ENCODE measurements around the gene PMVK. TPM values are rescaled to one million over a fixed set of nuclear protein-coding genes. Genes with fewer than 3 reads are reported as not detected.
A peak's percentile ranks its signal among the peaks of the same experiment; 100 is the strongest.

Gene PMVK
- polyA plus RNA-seq, 3 donors = 17.2 to 43.2 (median 41.9) TPM

DNA sequence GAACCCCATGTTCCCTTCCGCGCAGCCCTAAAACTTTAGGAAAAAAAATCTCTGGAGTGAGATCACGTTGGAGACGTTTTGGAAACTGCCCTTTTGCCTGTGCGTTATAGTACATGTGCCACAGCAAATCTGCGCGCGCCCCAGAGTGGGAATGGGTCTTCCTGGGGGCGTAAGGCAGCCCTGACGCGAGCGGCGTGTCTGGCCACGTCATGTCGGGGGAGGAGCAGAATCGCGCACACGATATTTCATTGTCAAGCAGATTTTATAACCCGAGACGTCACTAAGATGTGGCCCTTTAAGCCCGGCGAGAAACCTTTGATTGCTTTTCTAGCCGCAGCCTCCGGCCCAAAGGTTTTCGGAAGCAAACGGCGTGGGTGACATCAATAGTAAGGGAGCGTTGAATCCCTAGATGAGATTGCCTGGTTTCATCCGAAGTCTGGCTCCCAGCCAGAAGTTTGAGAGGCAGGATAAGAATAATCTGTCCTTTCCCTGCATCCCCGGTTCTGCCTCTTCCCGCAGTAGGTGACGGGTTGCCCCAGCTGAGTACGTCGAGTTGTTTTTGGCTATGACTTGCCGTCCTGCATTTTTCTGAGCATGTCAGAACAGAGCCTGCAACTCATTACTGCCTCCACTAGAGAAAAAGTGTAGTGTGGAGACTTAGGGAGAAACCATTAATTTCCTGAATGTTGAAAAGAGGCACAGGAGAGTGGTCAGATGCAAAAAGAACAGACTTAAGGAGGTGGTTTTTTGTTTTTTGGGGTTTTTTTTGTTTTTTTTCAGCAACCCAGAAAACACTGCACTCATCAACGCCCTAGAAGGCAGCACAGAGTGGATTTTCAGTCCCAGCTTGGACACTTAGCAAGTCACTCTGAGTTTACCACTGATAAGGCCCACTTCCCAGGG, 817 bp upstream of the PMVK start:
- Histone ChIP-seq H3K79me2 (ENCODE audit: insufficient read depth, low read length) (peaks cover 15% of the 10 kb centered on the region), H4K20me1 (ENCODE audit: insufficient read depth, low read length) (no peaks in the 10 kb centered on the region), H3K4me1 (ENCODE audit: control insufficient read depth in 1 of 2, insufficient read depth in 2 of 2, low read length in 2 of 2) (peaks cover 36 to 49% of the 10 kb centered on the region in 2 donors), H3K9ac (ENCODE audit: insufficient read depth, low read length, poor library complexity, severe bottlenecking) (peak overlapping the region; percentile 95), H3K36me3 (replicated peaks in 1 of 2; ENCODE audit: control insufficient read depth in 1 of 2, insufficient read depth in 2 of 2, low read length in 2 of 2) (peaks cover 0 to under 1% of the 10 kb centered on the region in 2 donors), H2AFZ (ENCODE audit: insufficient read depth, low read depth, low read length, poor library complexity, severe bottlenecking) (peak overlapping the region; percentile 90), H3K4me2 (replicated peaks; ENCODE audit: extremely low read depth, low read length, poor library complexity, severe bottlenecking) (peak overlapping the region; percentile 90), H3K9me3 (replicated peaks in 1 of 2; ENCODE audit: control insufficient read depth in 1 of 2, insufficient read depth in 1 of 2, low read length in 2 of 2) (no peaks in the 10 kb centered on the region), H3K27ac (ENCODE audit: low read depth in 1 of 2, low read length in 2 of 2) (peak overlapping the region; percentile 97 to 100), H3K27me3 (ENCODE audit: control insufficient read depth in 2 of 2, insufficient read depth in 2 of 2, low read length in 2 of 2) (no peaks in the 10 kb centered on the region), H3K4me3 (replicated peaks in 1 of 3; ENCODE audit: low read depth in 2 of 3, low read length in 3 of 3) (peak overlapping the region; percentile 53 to 78 (median 76))
- intact Hi-C loops (cut with micrococcal nuclease) = loop anchor here in 1 of 2 donors (10.0 kb wide), 1 partner anchor 383 kb away; the partner anchor contains the start of gene UBE2Q1
- H3K27ac Mint-ChIP-seq = peak overlapping the region; percentile 99 to 100 (median 99)
- WGBS (ENCODE audit: insufficient coverage) = 0% methylated on average over 31 of the region's 36 CpGs
- H3K27me3 Mint-ChIP-seq (ENCODE audit: low read depth in 3 of 3) = peaks cover 0 to 2% (median 0%) of the 10 kb centered on the region in 3 donors
- TF ChIP-seq, protein P1, sequence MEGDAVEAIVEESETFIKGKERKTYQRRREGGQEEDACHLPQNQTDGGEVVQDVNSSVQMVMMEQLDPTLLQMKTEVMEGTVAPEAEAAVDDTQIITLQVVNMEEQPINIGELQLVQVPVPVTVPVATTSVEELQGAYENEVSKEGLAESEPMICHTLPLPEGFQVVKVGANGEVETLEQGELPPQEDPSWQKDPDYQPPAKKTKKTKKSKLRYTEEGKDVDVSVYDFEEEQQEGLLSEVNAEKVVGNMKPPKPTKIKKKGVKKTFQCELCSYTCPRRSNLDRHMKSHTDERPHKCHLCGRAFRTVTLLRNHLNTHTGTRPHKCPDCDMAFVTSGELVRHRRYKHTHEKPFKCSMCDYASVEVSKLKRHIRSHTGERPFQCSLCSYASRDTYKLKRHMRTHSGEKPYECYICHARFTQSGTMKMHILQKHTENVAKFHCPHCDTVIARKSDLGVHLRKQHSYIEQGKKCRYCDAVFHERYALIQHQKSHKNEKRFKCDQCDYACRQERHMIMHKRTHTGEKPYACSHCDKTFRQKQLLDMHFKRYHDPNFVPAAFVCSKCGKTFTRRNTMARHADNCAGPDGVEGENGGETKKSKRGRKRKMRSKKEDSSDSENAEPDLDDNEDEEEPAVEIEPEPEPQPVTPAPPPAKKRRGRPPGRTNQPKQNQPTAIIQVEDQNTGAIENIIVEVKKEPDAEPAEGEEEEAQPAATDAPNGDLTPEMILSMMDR (IDR thresholded peaks at IDR 0.05) = no peak
- H3K4me3 Mint-ChIP-seq = peak overlapping the region; percentile 98 to 99
- peak; percentile 80 to 96 (median 91) for DNase-seq
- peaks cover 0 to 2% (median 0%) of the 10 kb centered on the region in 7 donors for H3K9me3 Mint-ChIP-seq
- H3K4me1 Mint-ChIP-seq = peaks cover 63% of the 10 kb centered on the region
- H3K36me3 Mint-ChIP-seq = peaks cover 3% of the 10 kb centered on the region in 2 donors

GRCh38 chr1:154935749-154936554, 567 bp downstream of the PMVK start:
- Histone ChIP-seq H3K36me3 (replicated peaks in 1 of 2; ENCODE audit: control insufficient read depth in 1 of 2, insufficient read depth in 2 of 2, low read length in 2 of 2) (peaks cover 5 to 14% of the 10 kb centered on the region in 2 donors), H2AFZ (ENCODE audit: insufficient read depth, low read depth, low read length, poor library complexity, severe bottlenecking) (peak overlapping the region; percentile 90), H3K27ac (ENCODE audit: low read depth in 1 of 2, low read length in 2 of 2) (peak overlapping the region; percentile 97 to 100), H3K9me3 (replicated peaks in 1 of 2; ENCODE audit: control insufficient read depth in 1 of 2, insufficient read depth in 1 of 2, low read length in 2 of 2) (no peaks in the 10 kb centered on the region), H3K9ac (ENCODE audit: insufficient read depth, low read length, poor library complexity, severe bottlenecking) (peak overlapping the region; percentile 95), H3K4me1 (ENCODE audit: control insufficient read depth in 1 of 2, insufficient read depth in 2 of 2, low read length in 2 of 2) (peaks cover 24 to 35% of the 10 kb centered on the region in 2 donors), H3K27me3 (ENCODE audit: control insufficient read depth in 2 of 2, insufficient read depth in 2 of 2, low read length in 2 of 2) (no peaks in the 10 kb centered on the region), H3K4me3 (replicated peaks in 1 of 3; ENCODE audit: low read depth in 2 of 3, low read length in 3 of 3) (peak overlapping the region; percentile 53 to 78 (median 76)), H3K4me2 (replicated peaks; ENCODE audit: extremely low read depth, low read length, poor library complexity, severe bottlenecking) (peak overlapping the region; percentile 90), H3K79me2 (ENCODE audit: insufficient read depth, low read length) (peaks cover 15% of the 10 kb centered on the region), H4K20me1 (ENCODE audit: insufficient read depth, low read length) (no peaks in the 10 kb centered on the region)
- WGBS (ENCODE audit: insufficient coverage) = 45% methylated on average over 23 of the region's 27 CpGs
- H3K9me3 Mint-ChIP-seq = peaks cover 0 to 2% (median 0%) of the 10 kb centered on the region in 7 donors
- peaks cover 0 to 4% (median 0%) of the 10 kb centered on the region in 3 donors for H3K27me3 Mint-ChIP-seq (ENCODE audit: low read depth in 3 of 3)
- intact Hi-C loops (cut with micrococcal nuclease) = loop anchor here in 1 of 2 donors (10.0 kb wide), 1 partner anchor 381 kb away; the partner anchor contains the start of gene UBE2Q1
- peaks cover 9 to 16% of the 10 kb centered on the region in 2 donors for H3K36me3 Mint-ChIP-seq
- no peak for DNase-seq
- H3K4me3 Mint-ChIP-seq = peak overlapping the region; percentile 98 to 99
- TF ChIP-seq, protein P1 (IDR thresholded peaks at IDR 0.05) = no peak
- peak overlapping the region; percentile 99 to 100 (median 99) for H3K27ac Mint-ChIP-seq
- H3K4me1 Mint-ChIP-seq = peaks cover 49% of the 10 kb centered on the region
